Esophagus squamous epithelium (tissue), 4 donors: ENCODE results near the gene SAMD14.

Experiments used
- POLR2A ChIP-seq, 4 donors: fragments of 450-650 bp; IDR thresholded peaks; one replicate each; pipeline ENCODE4 v1.6.1; 2017; ENCODE audit warnings: antibody characterized with exemption in 4 of 4, mild to moderate bottlenecking in 4 of 4, moderate library complexity in 3 of 4
- TF ChIP-seq, protein P1 (sequence below), 6 experiments: fragments of 450-650 bp in 4 of 6; fragments of 200-600 bp in 2 of 6; sonication (generic) in 2 of 6; IDR thresholded peaks; one replicate each; pipeline ENCODE4 v1.5.1; 2016 to 2019; ENCODE audit warnings: antibody characterized with exemption in 6 of 6, mild to moderate bottlenecking in 4 of 6, moderate library complexity in 4 of 6

DNA sequence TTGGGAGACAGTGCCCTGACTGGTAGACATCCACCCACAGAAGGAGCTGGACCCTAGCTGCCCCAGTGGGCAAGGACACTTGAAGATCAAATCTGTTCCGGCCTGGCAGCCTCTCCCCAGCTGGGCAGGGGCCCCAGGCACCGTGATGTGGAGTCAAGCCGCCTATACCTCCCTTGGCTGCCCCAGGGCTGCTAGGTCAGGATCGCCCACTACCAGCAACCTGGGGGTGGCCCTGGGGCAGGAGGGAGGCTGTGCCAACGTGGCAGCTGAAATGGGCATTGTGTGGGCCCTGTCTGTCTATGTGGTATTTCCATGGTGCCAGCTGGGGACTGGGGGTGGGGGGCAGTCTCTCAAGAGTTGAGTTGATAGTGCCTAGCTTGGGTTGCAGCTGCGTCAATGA is 33.9 kb downstream of the SAMD14 start:
- TF ChIP-seq, protein P1, sequence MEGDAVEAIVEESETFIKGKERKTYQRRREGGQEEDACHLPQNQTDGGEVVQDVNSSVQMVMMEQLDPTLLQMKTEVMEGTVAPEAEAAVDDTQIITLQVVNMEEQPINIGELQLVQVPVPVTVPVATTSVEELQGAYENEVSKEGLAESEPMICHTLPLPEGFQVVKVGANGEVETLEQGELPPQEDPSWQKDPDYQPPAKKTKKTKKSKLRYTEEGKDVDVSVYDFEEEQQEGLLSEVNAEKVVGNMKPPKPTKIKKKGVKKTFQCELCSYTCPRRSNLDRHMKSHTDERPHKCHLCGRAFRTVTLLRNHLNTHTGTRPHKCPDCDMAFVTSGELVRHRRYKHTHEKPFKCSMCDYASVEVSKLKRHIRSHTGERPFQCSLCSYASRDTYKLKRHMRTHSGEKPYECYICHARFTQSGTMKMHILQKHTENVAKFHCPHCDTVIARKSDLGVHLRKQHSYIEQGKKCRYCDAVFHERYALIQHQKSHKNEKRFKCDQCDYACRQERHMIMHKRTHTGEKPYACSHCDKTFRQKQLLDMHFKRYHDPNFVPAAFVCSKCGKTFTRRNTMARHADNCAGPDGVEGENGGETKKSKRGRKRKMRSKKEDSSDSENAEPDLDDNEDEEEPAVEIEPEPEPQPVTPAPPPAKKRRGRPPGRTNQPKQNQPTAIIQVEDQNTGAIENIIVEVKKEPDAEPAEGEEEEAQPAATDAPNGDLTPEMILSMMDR (IDR thresholded peaks at IDR 0.05): no peak
- no peak for TF ChIP-seq POLR2A (IDR thresholded peaks at IDR 0.05)
